SK-N-SH treated with all-trans-retinoic acid at 6 μM for 48 hours (cell line): ENCODE results near the gene KLB.
"Not testable (repeated sequence)": the region's sequence is repeated elsewhere in the genome, so short reads cannot be mapped to it uniquely, and the experiment has no call there.

Experiments used
- ATAC-seq: fragments of 200-7000 bp; cut with Tn5 transposase; 3 replicates; pipeline ENCODE4 v1.9.1; 2020; ENCODE audit warnings: mild to moderate bottlenecking, moderate library complexity
- ARNTL ChIP-seq: fragments of 450-650 bp; formaldehyde crosslinking; IDR thresholded peaks from 2 replicates; pipeline ENCODE4 v1.5.0; 2020; ENCODE audit warnings: low read depth, mild to moderate bottlenecking, moderate library complexity, borderline replicate concordance
- BACH2 ChIP-seq: fragments of 250-450 bp; sonication (Bioruptor Pico); IDR thresholded peaks from 2 replicates; pipeline ENCODE4 v1.9.0; 2021; ENCODE audit warnings: mild to moderate bottlenecking, borderline replicate concordance
- CREB5 ChIP-seq: fragments of 250-450 bp; sonication (Bioruptor Pico); IDR thresholded peaks from 2 replicates; pipeline ENCODE4 v1.5.1; 2020; ENCODE audit warnings: low read depth, mild to moderate bottlenecking, moderate library complexity
- CSDC2 ChIP-seq: fragments of 250-450 bp; sonication (Bioruptor Pico); IDR thresholded peaks from 2 replicates; pipeline ENCODE4 v1.5.0; 2020; ENCODE audit warnings: mild to moderate bottlenecking, moderate library complexity
- CSRNP3 ChIP-seq: fragments of 250-450 bp; sonication (Bioruptor Pico); IDR thresholded peaks from 2 replicates; pipeline ENCODE4 v1.5.1; 2021; ENCODE audit warnings: mild to moderate bottlenecking, moderate library complexity
- ESRRG ChIP-seq: fragments of 250-450 bp; sonication (Bioruptor Pico); IDR thresholded peaks from 2 replicates; pipeline ENCODE4 v1.6.1; 2021; ENCODE audit warnings: mild to moderate bottlenecking
- GLIS3 ChIP-seq: fragments of 250-450 bp; sonication (Bioruptor Pico); IDR thresholded peaks from 2 replicates; pipeline ENCODE4 v1.5.0; 2020; ENCODE audit warnings: mild to moderate bottlenecking, moderate library complexity
- ISL1 ChIP-seq: fragments of 250-450 bp; sonication (Bioruptor Pico); IDR thresholded peaks from 2 replicates; pipeline ENCODE4 v2.1.2; 2022; ENCODE audit warnings: mild to moderate bottlenecking, moderate library complexity
- OSR1 ChIP-seq: fragments of 250-450 bp; sonication (Bioruptor Pico); IDR thresholded peaks from 2 replicates; pipeline ENCODE4 v1.8.0; 2022; ENCODE audit warnings: moderate library complexity, mild to moderate bottlenecking, inconsistent platforms
- PATZ1 ChIP-seq: fragments of 250-450 bp; sonication (Bioruptor Pico); IDR thresholded peaks from 2 replicates; pipeline ENCODE4 v1.8.0; 2020; ENCODE audit warnings: mild to moderate bottlenecking, moderate library complexity, borderline replicate concordance
- POU6F1 ChIP-seq: fragments of 250-450 bp; sonication (Bioruptor Pico); IDR thresholded peaks from 2 replicates; pipeline ENCODE4 v1.8.0; 2021; ENCODE audit warnings: low read depth, mild to moderate bottlenecking, moderate library complexity, borderline replicate concordance
- PPARA ChIP-seq: fragments of 250-450 bp; sonication (Bioruptor Pico); IDR thresholded peaks from 2 replicates; pipeline ENCODE4 v1.5.0; 2020; ENCODE audit warnings: mild to moderate bottlenecking, borderline replicate concordance
- RARB ChIP-seq: fragments of 250-450 bp; sonication (Bioruptor Pico); IDR thresholded peaks from 2 replicates; pipeline ENCODE4 v1.8.0; 2021; ENCODE audit warnings: mild to moderate bottlenecking, moderate library complexity
- SNAI2 ChIP-seq: fragments of 250-450 bp; sonication (Bioruptor Pico); IDR thresholded peaks from 2 replicates; pipeline ENCODE4 v1.5.0; 2020; ENCODE audit warnings: mild to moderate bottlenecking, moderate library complexity
- TCF4 ChIP-seq: fragments of 250-450 bp; sonication (Bioruptor Pico); IDR thresholded peaks from 2 replicates; pipeline ENCODE4 v1.8.0; 2021; ENCODE audit warnings: mild to moderate bottlenecking, moderate library complexity, borderline replicate concordance
- TOX ChIP-seq: fragments of 250-450 bp; sonication (Bioruptor Pico); IDR thresholded peaks from 2 replicates; pipeline ENCODE4 v1.8.0; 2021; ENCODE audit warnings: mild to moderate bottlenecking, moderate library complexity, borderline replicate concordance
- TSHZ2 ChIP-seq: fragments of 250-450 bp; sonication (Bioruptor Pico); IDR thresholded peaks from 2 replicates; pipeline ENCODE4 v1.5.0; 2020; ENCODE audit warnings: mild to moderate bottlenecking, moderate library complexity
- ZC3H10 ChIP-seq: fragments of 250-450 bp; sonication (Bioruptor Pico); IDR thresholded peaks from 2 replicates; pipeline ENCODE4 v1.5.1; 2021; ENCODE audit warnings: mild to moderate bottlenecking, moderate library complexity
- ZFP3 ChIP-seq: fragments of 250-450 bp; sonication (Bioruptor Pico); IDR thresholded peaks from 2 replicates; pipeline ENCODE4 v1.5.0; 2020; ENCODE audit warnings: mild to moderate bottlenecking, moderate library complexity
- ZFP30 ChIP-seq: fragments of 450-650 bp; formaldehyde crosslinking; IDR thresholded peaks from 2 replicates; pipeline ENCODE4 v1.5.0; 2022; ENCODE audit warnings: mild to moderate bottlenecking, moderate library complexity
- ZNF565 ChIP-seq: fragments of 450-650 bp; formaldehyde crosslinking; conservative IDR thresholded peaks from 2 replicates; pipeline ENCODE4 v1.5.0; 2020; ENCODE audit warnings: low read depth, mild to moderate bottlenecking, moderate library complexity

KLB gene

GRCh38 chr4:39422247-39422646 is 15.5 kb downstream of the KLB start:
- TF ChIP-seq PPARA (CRISPR knock-in tag): no peak
- TF ChIP-seq CREB5 (CRISPR knock-in tag): no peak
- TF ChIP-seq ZC3H10 (CRISPR knock-in tag): no peak
- no peak for TF ChIP-seq TCF4 (CRISPR knock-in tag)
- TF ChIP-seq CSRNP3: no peak
- no peak for TF ChIP-seq ESRRG
- TF ChIP-seq TOX (CRISPR knock-in tag): no peak
- TF ChIP-seq ZNF565 (CRISPR knock-in tag): no peak
- no peak for TF ChIP-seq ISL1 (CRISPR knock-in tag)
- no peak for TF ChIP-seq GLIS3 (CRISPR knock-in tag)
- TF ChIP-seq BACH2: no peak
- TF ChIP-seq ARNTL (CRISPR knock-in tag): no peak
- TF ChIP-seq POU6F1 (CRISPR knock-in tag): no peak
- TF ChIP-seq RARB (CRISPR knock-in tag): no peak
- no peak for TF ChIP-seq CSDC2 (CRISPR knock-in tag)
- no peak for TF ChIP-seq ZFP3 (CRISPR knock-in tag)
- TF ChIP-seq SNAI2 (CRISPR knock-in tag): no peak
- TF ChIP-seq TSHZ2: no peak
- TF ChIP-seq ZFP30 (CRISPR knock-in tag): no peak
- no peak for TF ChIP-seq OSR1
- ATAC-seq: no peak

- ATAC-seq: not testable (repeated sequence)
These were observed 18.6 kb downstream of the KLB start for GRCh38 chr4:39425297-39425696.

- no peak for ATAC-seq
- no peak for TF ChIP-seq OSR1
- no peak for TF ChIP-seq ZNF565 (CRISPR knock-in tag)
- no peak for TF ChIP-seq TCF4 (CRISPR knock-in tag)
- TF ChIP-seq ARNTL (CRISPR knock-in tag): no peak
- no peak for TF ChIP-seq POU6F1 (CRISPR knock-in tag)
- TF ChIP-seq PATZ1 (CRISPR knock-in tag): no peak
- no peak for TF ChIP-seq TOX (CRISPR knock-in tag)
These were observed 20.0 kb downstream of the KLB start for GRCh38 chr4:39426728-39427127.
